DMS79 treated with DMSO at 0.1 percent for 48 hours (cell line): ENCODE results near the gene SLC30A3.
A peak's percentile ranks its signal among the peaks of the same experiment; 100 is the strongest.
"Not testable (repeated sequence)": the region's sequence is repeated elsewhere in the genome, so short reads cannot be mapped to it uniquely, and the experiment has no call there.

Experiments used
- DNase-seq: peaks from one replicate; lab custom pipeline; 2025; lab: John Stamatoyannopoulos, UW

Gene SLC30A3

GRCh38 chr2:27262379-27263286, at the start of gene SLC30A3:
Gene SLC30A3, minus strand, starts transcription at chr2:27263047. Its CDS starts 141 bp downstream, at chr2:27262906.
- peak; percentile 17 for DNase-seq

GRCh38 chr2:27312152-27312551, 49.3 kb upstream of the SLC30A3 start:
- DNase-seq = no peak

- DNase-seq = no peak
Measured at GRCh38 chr2:27309651-27310050, 46.8 kb upstream of the SLC30A3 start.

- no peak for DNase-seq
Measured at GRCh38 chr2:27308359-27308881, 45.6 kb upstream of the SLC30A3 start, which contains the start of gene UCN. Gene UCN, minus strand, starts transcription at chr2:27308445. Its CDS starts 550 bp downstream, at chr2:27307895.

GRCh38 chr2:27307545-27308358, 44.9 kb upstream of the SLC30A3 start:
- no peak for DNase-seq

GRCh38 chr2:27307287-27307544, 44.4 kb upstream of the SLC30A3 start:
- DNase-seq = no peak

- peak; percentile 37 for DNase-seq
Measured at GRCh38 chr2:27306573-27307286, 43.9 kb upstream of the SLC30A3 start.

- DNase-seq = no peak
Measured at GRCh38 chr2:27306136-27306535, 43.3 kb upstream of the SLC30A3 start.

GRCh38 chr2:27305516-27305915, 42.7 kb upstream of the SLC30A3 start:
- no peak for DNase-seq

- DNase-seq = no peak
Measured at GRCh38 chr2:27304488-27305240, 41.8 kb upstream of the SLC30A3 start.

GRCh38 chr2:27303093-27304025, 40.5 kb upstream of the SLC30A3 start:
- DNase-seq = peak; percentile 53

- DNase-seq = not testable (repeated sequence)
Measured at GRCh38 chr2:27300606-27301005, 37.8 kb upstream of the SLC30A3 start.

- peak; percentile 51 for DNase-seq
Measured at GRCh38 chr2:27298391-27299080, 35.7 kb upstream of the SLC30A3 start.

GRCh38 chr2:27297195-27297594, 34.3 kb upstream of the SLC30A3 start:
- DNase-seq = no peak

GRCh38 chr2:27296481-27296880, 33.6 kb upstream of the SLC30A3 start:
- no peak for DNase-seq

- no peak for DNase-seq
Measured at GRCh38 chr2:27294928-27295327, 32.1 kb upstream of the SLC30A3 start.

GRCh38 chr2:27291865-27292264, 29.0 kb upstream of the SLC30A3 start:
- DNase-seq = no peak

- no peak for DNase-seq
Measured at GRCh38 chr2:27290549-27290948, 27.7 kb upstream of the SLC30A3 start.

GRCh38 chr2:27288610-27289009, 25.8 kb upstream of the SLC30A3 start:
- DNase-seq = no peak

GRCh38 chr2:27285481-27285880, 22.6 kb upstream of the SLC30A3 start:
- no peak for DNase-seq
